Skeletal muscle tissue (tissue), 4 donors: ENCODE results near the gene LHB. TPM values are rescaled to one million over a fixed set of nuclear protein-coding genes. Genes with fewer than 3 reads are reported as not detected.
A peak's percentile ranks its signal among the peaks of the same experiment; 100 is the strongest.

Experiments used
- H3K27ac ChIP-seq: one replicate; pipeline ENCODE4 v1.7.0; 2013; ENCODE audit warnings: mild to moderate bottlenecking, low read depth, low read length, inconsistent platforms
- H3K27me3 ChIP-seq, 3 donors: one replicate each; pipeline ENCODE4 v1.7.0; 2013; ENCODE audit warnings: low read length in 3 of 3; ENCODE audit not compliant: control insufficient read depth in 3 of 3, insufficient read depth in 3 of 3
- H3K36me3 ChIP-seq, 3 donors: one replicate each; pipeline ENCODE4 v1.7.0; 2013; ENCODE audit warnings: low read length in 3 of 3; ENCODE audit not compliant: control insufficient read depth in 3 of 3, insufficient read depth in 3 of 3
- H3K4me1 ChIP-seq, 3 donors: one replicate each; pipeline ENCODE4 v1.7.0; 2013; ENCODE audit warnings: low read length in 3 of 3, mild to moderate bottlenecking in 3 of 3; ENCODE audit not compliant: control insufficient read depth in 3 of 3, insufficient read depth in 3 of 3
- H3K4me3 ChIP-seq, 3 donors: one replicate each; pipeline ENCODE4 v1.7.0; 2013; ENCODE audit warnings: low read length in 3 of 3
- H3K9ac ChIP-seq, 3 donors: one replicate each; pipeline ENCODE4 v1.7.0; 2013; ENCODE audit warnings: low read length in 3 of 3, mild to moderate bottlenecking in 3 of 3, moderate library complexity in 2 of 3, low read depth in 1 of 3
- H3K9me3 ChIP-seq, 3 donors: one replicate each; pipeline ENCODE4 v1.7.0; 2013; ENCODE audit warnings: low read length in 3 of 3; ENCODE audit not compliant: control insufficient read depth in 3 of 3
- total RNA-seq: library from RNA; depleted of rRNA; stranded (reverse); fragments of >200 nt; gene quantifications from one replicate; pipeline ENCODE4 v1.2.3, GENCODE V29; 2014
- donor health status: Osteomylitis.

Gene LHB
- not detected for total RNA-seq

- H3K4me1 ChIP-seq, result peaks cover 15 to 21% (median 16%) of the 10 kb centered on the region in 3 donors
- H3K4me3 ChIP-seq, result peak within 1 kb of the TSS; percentile 54 to 61 (median 60)
- H3K9ac ChIP-seq, result peak within 1 kb of the TSS in 2 of 3 donors; percentile 23 to 66
- H3K27me3 ChIP-seq, result peaks cover 3 to 11% (median 4%) of the 10 kb centered on the region in 3 donors
- no peaks in the 10 kb centered on the region for H3K9me3 ChIP-seq
- H3K36me3 ChIP-seq, result peaks cover 17 to 31% (median 24%) of the 10 kb centered on the region in 3 donors
- no peak within 1 kb of the TSS for H3K27ac ChIP-seq
Observed at GRCh38 chr19:49017041-49017665, at the start of gene LHB. TSS of gene LHB (minus strand) at chr19:49017091. CDS start at chr19:49017081, 10 bp downstream.

- H3K9ac ChIP-seq, result peak overlapping the region; percentile 83 to 87 (median 86)
- peaks cover 0 to 6% (median 3%) of the 10 kb centered on the region in 3 donors for H3K36me3 ChIP-seq
- peak overlapping the region; percentile 60 to 70 (median 61) for H3K4me3 ChIP-seq
- H3K27me3 ChIP-seq, result peaks cover 0 to 14% (median 10%) of the 10 kb centered on the region in 3 donors
- no peaks in the 10 kb centered on the region for H3K9me3 ChIP-seq
- H3K4me1 ChIP-seq, result peaks cover 42 to 53% (median 49%) of the 10 kb centered on the region in 3 donors
- peak overlapping the region; percentile 97 for H3K27ac ChIP-seq
Observed at GRCh38 chr19:49065905-49066512, 49.1 kb upstream of the LHB start.

- Histone ChIP-seq H3K9me3 (no peaks in the 10 kb centered on the region), H3K4me1 (peaks cover 35 to 43% (median 39%) of the 10 kb centered on the region in 3 donors), H3K4me3 (peak within 1 kb of the TSS; percentile 60 to 70 (median 61)), H3K9ac (peak within 1 kb of the TSS; percentile 83 to 87 (median 86)), H3K36me3 (peaks cover 0 to 3% (median under 1%) of the 10 kb centered on the region in 3 donors), H3K27ac (peak within 1 kb of the TSS; percentile 97), H3K27me3 (peaks cover 0 to 11% (median 3%) of the 10 kb centered on the region in 3 donors)
Observed at GRCh38 chr19:49064768-49065611, 48.1 kb upstream of the LHB start, which contains the start of gene NTF4. TSS of gene NTF4 (minus strand) at chr19:49064818. CDS start at chr19:49061997, 2,821 bp downstream.

- Histone ChIP-seq H3K27me3 (peaks cover 0 to 11% (median 3%) of the 10 kb centered on the region in 3 donors), H3K36me3 (no peaks in the 10 kb centered on the region), H3K27ac (peak overlapping the region; percentile 97), H3K4me3 (no peak overlapping the region), H3K9me3 (no peaks in the 10 kb centered on the region), H3K9ac (peak overlapping the region in 2 of 3 donors; percentile 38 to 45), H3K4me1 (peaks cover 27 to 34% (median 30%) of the 10 kb centered on the region in 3 donors)
Observed at GRCh38 chr19:49064029-49064629, 47.2 kb upstream of the LHB start.

GRCh38 chr19:49061445-49061844 lies 44.6 kb upstream of the LHB start:
- Histone ChIP-seq H3K27ac (no peak overlapping the region), H3K4me3 (no peak overlapping the region), H3K9ac (no peak overlapping the region), H3K4me1 (peaks cover 16 to 29% (median 28%) of the 10 kb centered on the region in 3 donors), H3K27me3 (peaks cover 0 to 11% (median 3%) of the 10 kb centered on the region in 3 donors), H3K9me3 (no peaks in the 10 kb centered on the region), H3K36me3 (no peaks in the 10 kb centered on the region)

GRCh38 chr19:49061000-49061399 lies 44.1 kb upstream of the LHB start:
- Histone ChIP-seq H3K9me3 (no peaks in the 10 kb centered on the region), H3K27ac (no peak overlapping the region), H3K4me3 (no peak overlapping the region), H3K27me3 (peaks cover 0 to 11% (median 3%) of the 10 kb centered on the region in 3 donors), H3K36me3 (no peaks in the 10 kb centered on the region), H3K4me1 (peaks cover 13 to 30% (median 26%) of the 10 kb centered on the region in 3 donors), H3K9ac (no peak overlapping the region)

GRCh38 chr19:49059053-49059452 lies 42.2 kb upstream of the LHB start:
- no peaks in the 10 kb centered on the region for H3K9me3 ChIP-seq
- H3K27me3 ChIP-seq, result peaks cover 0 to 13% (median 0%) of the 10 kb centered on the region in 3 donors
- H3K4me3 ChIP-seq, result no peak overlapping the region
- H3K9ac ChIP-seq, result no peak overlapping the region
- H3K36me3 ChIP-seq, result no peaks in the 10 kb centered on the region
- no peak overlapping the region for H3K27ac ChIP-seq
- peaks cover 15 to 28% (median 20%) of the 10 kb centered on the region in 3 donors for H3K4me1 ChIP-seq

- H3K9ac ChIP-seq, result peak overlapping the region in 1 of 3 donors; percentile 16
- peaks cover 0 to 8% (median 0%) of the 10 kb centered on the region in 3 donors for H3K27me3 ChIP-seq
- H3K4me3 ChIP-seq, result peak overlapping the region in 1 of 3 donors; percentile 32
- H3K36me3 ChIP-seq, result no peaks in the 10 kb centered on the region
- H3K4me1 ChIP-seq, result peaks cover 15 to 27% (median 20%) of the 10 kb centered on the region in 3 donors
- no peak overlapping the region for H3K27ac ChIP-seq
- no peaks in the 10 kb centered on the region for H3K9me3 ChIP-seq
Observed at GRCh38 chr19:49058562-49058961, 41.7 kb upstream of the LHB start.

GRCh38 chr19:49057636-49058234 lies 40.8 kb upstream of the LHB start, which contains the start of gene CGB7:
TSS of gene CGB7 (minus strand) at chr19:49057749. CDS start at chr19:49055375, 2,374 bp downstream.
- Histone ChIP-seq H3K27ac (no peak within 1 kb of the TSS), H3K36me3 (no peaks in the 10 kb centered on the region), H3K9ac (peak within 1 kb of the TSS; percentile 70 to 87 (median 77)), H3K27me3 (peaks cover 0 to 7% (median 0%) of the 10 kb centered on the region in 3 donors), H3K4me3 (peak within 1 kb of the TSS; percentile 66 to 81 (median 70)), H3K9me3 (no peaks in the 10 kb centered on the region), H3K4me1 (peaks cover 15 to 27% (median 20%) of the 10 kb centered on the region in 3 donors)
